Vagina (tissue), 2 donors: ENCODE data around the gene SEC62.

Source experiments
- CTCF ChIP-seq, 3 experiments: fragments of 450-650 bp in 2 of 3; fragments of 200-600 bp in 1 of 3; sonication (generic) in 1 of 3; IDR thresholded peaks; one replicate each; pipeline ENCODE4 v1.5.1; 2017 to 2019; ENCODE audit warnings: antibody characterized with exemption in 3 of 3, mild to moderate bottlenecking in 2 of 3, moderate library complexity in 2 of 3
- POLR2A ChIP-seq, 2 donors: fragments of 450-650 bp; IDR thresholded peaks; one replicate each; pipeline ENCODE4 v1.6.1; 2017; ENCODE audit warnings: antibody characterized with exemption in 2 of 2, mild to moderate bottlenecking in 2 of 2, moderate library complexity in 2 of 2

DNA sequence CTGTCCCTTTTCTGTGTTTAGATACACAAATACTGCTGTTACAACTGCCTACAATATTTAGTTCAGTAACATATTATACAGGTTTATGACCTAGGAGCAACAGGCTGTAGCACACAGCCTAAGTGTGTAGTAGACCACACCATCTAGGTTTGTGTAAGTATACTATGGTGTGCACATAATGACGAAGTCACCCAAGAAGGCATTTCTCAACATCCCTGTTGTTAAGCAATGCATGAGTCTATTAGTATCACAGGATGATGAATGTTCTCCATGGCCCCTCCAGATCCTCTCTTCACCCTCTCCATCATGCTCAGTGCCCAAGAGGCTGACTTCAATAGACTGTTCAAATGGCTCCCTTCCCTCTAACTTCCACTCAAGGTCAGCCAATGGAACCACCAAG lies 14.6 kb upstream of the SEC62 start:
- TF ChIP-seq CTCF (IDR thresholded peaks at IDR 0.05) (no peak), POLR2A (IDR thresholded peaks at IDR 0.05) (no peak)
